Tibial nerve (tissue), 4 donors: ENCODE results near the gene GABRG3.

ENCODE experiments used
- CTCF ChIP-seq, 5 experiments: fragments of 200-600 bp in 3 of 5; fragments of 450-650 bp in 2 of 5; sonication (generic) in 3 of 5; IDR thresholded peaks; one replicate each; pipeline ENCODE4 v1.5.1; 2016 to 2019; ENCODE audit warnings: antibody characterized with exemption in 5 of 5, mild to moderate bottlenecking in 3 of 5, moderate library complexity in 2 of 5
- EP300 ChIP-seq, 2 donors: sonication (generic); formaldehyde crosslinking; IDR thresholded peaks; one replicate each; pipeline ENCODE4 v1.6.1; 2017; ENCODE audit warnings: antibody characterized with exemption in 2 of 2, mild to moderate bottlenecking in 1 of 2
- POLR2A ChIP-seq, 2 donors: fragments of 450-650 bp; IDR thresholded peaks; one replicate each; pipeline ENCODE4 v1.6.1; 2017; ENCODE audit warnings: antibody characterized with exemption in 2 of 2, mild to moderate bottlenecking in 2 of 2, moderate library complexity in 2 of 2

- no peak for TF ChIP-seq CTCF (IDR thresholded peaks at IDR 0.05)
- TF ChIP-seq POLR2A (IDR thresholded peaks at IDR 0.05) = no peak
- no peak for TF ChIP-seq EP300 (IDR thresholded peaks at IDR 0.05)
Observed at GRCh38 chr15:27234593-27234992, 263.6 kb downstream of the GABRG3 start.
